Progenitor cell of endocrine pancreas (in vitro differentiated cells): ENCODE data around the gene ANKS1B. TPM values are rescaled to one million over a fixed set of nuclear protein-coding genes. Genes with fewer than 3 reads are reported as not detected.

Source experiments
- DNase-seq: peaks from one replicate; pipeline ENCODE4 v3.0.0; 2021; ENCODE audit warnings: low spot score; ENCODE audit not compliant: unreplicated experiment
- H3K27ac Mint-ChIP-seq: 2 replicates; pipeline ENCODE4 v1.8.0; 2021; ENCODE audit warnings: mild to moderate bottlenecking, moderate library complexity, mixed read lengths
- H3K27me3 Mint-ChIP-seq: 2 replicates; pipeline ENCODE4 v1.8.0; 2021; ENCODE audit warnings: mixed read lengths
- H3K36me3 Mint-ChIP-seq: 2 replicates; pipeline ENCODE4 v1.8.0; 2022; ENCODE audit warnings: mixed read lengths; ENCODE audit not compliant: insufficient read depth
- H3K4me1 Mint-ChIP-seq: 2 replicates; pipeline ENCODE4 v1.8.0; 2021; ENCODE audit warnings: low read depth, mixed read lengths
- H3K4me3 Mint-ChIP-seq: 2 replicates; pipeline ENCODE4 v1.8.0; 2021; ENCODE audit warnings: low read depth, mild to moderate bottlenecking, moderate library complexity, mixed read lengths
- H3K9me3 Mint-ChIP-seq: 2 replicates; pipeline ENCODE4 v1.8.0; 2021; ENCODE audit warnings: low read depth, mixed read lengths
- CTCF ChIP-seq: fragments of 200-600 bp; sonication (generic); IDR thresholded peaks from one replicate; pipeline ENCODE4 v1.5.0; 2021; ENCODE audit warnings: antibody characterized with exemption, mild to moderate bottlenecking; ENCODE audit not compliant: unreplicated experiment
- total RNA-seq: library from RNA; stranded (reverse); gene quantifications from 2 replicates; pipeline ENCODE4 v1.2.1, GENCODE V29; 2021

ANKS1B gene
- total RNA-seq, 1 donor from 2014 or later = 10.1 TPM

- no peaks in the 10 kb centered on the region for H3K27me3 Mint-ChIP-seq
- no peak overlapping the region for H3K4me3 Mint-ChIP-seq
- H3K4me1 Mint-ChIP-seq = no peaks in the 10 kb centered on the region
- H3K27ac Mint-ChIP-seq = no peak overlapping the region
- DNase-seq = no peak
- H3K9me3 Mint-ChIP-seq = no peaks in the 10 kb centered on the region
- no peak for TF ChIP-seq CTCF
- no peaks in the 10 kb centered on the region for H3K36me3 Mint-ChIP-seq
Observed at GRCh38 chr12:98819071-98819470, 1165.7 kb downstream of the ANKS1B start.

DNA sequence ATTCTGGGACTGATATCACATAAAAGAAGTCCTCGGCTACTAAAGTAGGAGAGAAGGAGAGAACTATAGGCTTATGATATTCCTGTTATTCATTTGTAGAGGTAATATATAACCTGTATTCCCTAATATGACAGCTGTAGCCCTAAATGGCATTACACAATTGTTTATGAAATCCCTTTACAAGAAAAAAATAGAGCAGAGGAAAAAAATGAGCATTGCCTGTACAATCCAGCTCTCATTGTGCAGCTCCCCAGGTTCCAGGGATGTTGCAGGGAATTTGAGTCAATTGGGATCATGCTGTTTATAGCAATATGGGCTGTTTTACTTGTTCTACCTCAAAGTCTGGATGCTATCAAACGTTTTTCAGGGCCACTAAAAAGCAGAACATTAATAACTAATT is 1166.5 kb downstream of the ANKS1B start:
- no peak for DNase-seq
- no peaks in the 10 kb centered on the region for H3K27me3 Mint-ChIP-seq
- H3K9me3 Mint-ChIP-seq = no peaks in the 10 kb centered on the region
- no peaks in the 10 kb centered on the region for H3K36me3 Mint-ChIP-seq
- TF ChIP-seq CTCF = no peak
- H3K4me3 Mint-ChIP-seq = no peak overlapping the region
- no peaks in the 10 kb centered on the region for H3K4me1 Mint-ChIP-seq
- H3K27ac Mint-ChIP-seq = no peak overlapping the region

- no peak for TF ChIP-seq CTCF
- DNase-seq = no peak
- H3K4me3 Mint-ChIP-seq = no peak overlapping the region
- no peaks in the 10 kb centered on the region for H3K9me3 Mint-ChIP-seq
- no peaks in the 10 kb centered on the region for H3K27me3 Mint-ChIP-seq
- H3K36me3 Mint-ChIP-seq = no peaks in the 10 kb centered on the region
- H3K27ac Mint-ChIP-seq = no peak overlapping the region
- H3K4me1 Mint-ChIP-seq = no peaks in the 10 kb centered on the region
Observed at GRCh38 chr12:98817742-98818141, 1167.0 kb downstream of the ANKS1B start.

GRCh38 chr12:98816720-98817119 is 1168.0 kb downstream of the ANKS1B start:
- DNase-seq = no peak
- TF ChIP-seq CTCF = no peak
- H3K27ac Mint-ChIP-seq = no peak overlapping the region
- H3K4me1 Mint-ChIP-seq = no peaks in the 10 kb centered on the region
- no peaks in the 10 kb centered on the region for H3K9me3 Mint-ChIP-seq
- no peaks in the 10 kb centered on the region for H3K36me3 Mint-ChIP-seq
- H3K4me3 Mint-ChIP-seq = no peak overlapping the region
- no peaks in the 10 kb centered on the region for H3K27me3 Mint-ChIP-seq

DNA sequence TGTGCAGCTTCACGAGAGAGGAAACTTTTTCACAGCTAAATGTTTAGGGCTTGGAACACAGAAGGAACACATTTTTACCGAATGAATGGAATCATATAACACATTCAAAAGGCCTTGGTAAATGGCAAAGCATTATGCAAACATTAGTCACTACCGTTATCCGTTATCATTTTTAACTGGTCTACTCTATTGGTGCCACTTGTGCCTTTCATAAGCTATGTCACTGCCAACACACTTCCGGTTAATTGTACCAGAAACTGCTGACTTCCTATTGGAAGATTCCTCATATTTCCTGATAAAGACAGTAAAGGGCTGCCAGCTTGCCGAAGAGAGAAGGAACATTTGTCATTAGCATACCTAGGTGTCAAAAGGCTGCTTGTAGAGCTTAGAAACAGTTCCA is 1170.5 kb downstream of the ANKS1B start:
- TF ChIP-seq CTCF = no peak
- DNase-seq = no peak
- Mint-ChIP-seq H3K4me3 (no peak overlapping the region), H3K9me3 (no peaks in the 10 kb centered on the region), H3K27ac (no peak overlapping the region), H3K4me1 (no peaks in the 10 kb centered on the region), H3K27me3 (peaks cover 3% of the 10 kb centered on the region), H3K36me3 (no peaks in the 10 kb centered on the region)
